Muscle of leg (tissue), 11 donors: ENCODE measurements around the gene PPP1R13B. TPM values are rescaled to one million over a fixed set of nuclear protein-coding genes. Genes with fewer than 3 reads are reported as not detected.
A peak's percentile ranks its signal among the peaks of the same experiment; 100 is the strongest.

Experiments used
- DNase-seq: peaks from one replicate; pipeline ENCODE4 v3.0.0; 2013
- H3K27ac ChIP-seq: one replicate; pipeline ENCODE4 v1.5.1; 2013; ENCODE audit warnings: mild to moderate bottlenecking, low read length, control low read depth
- H3K27me3 ChIP-seq: one replicate; pipeline ENCODE4 v1.6.1; 2013; ENCODE audit warnings: low read length; ENCODE audit not compliant: control insufficient read depth, insufficient read depth
- H3K36me3 ChIP-seq: one replicate; pipeline ENCODE4 v1.6.1; 2013; ENCODE audit warnings: low read length; ENCODE audit not compliant: control insufficient read depth, insufficient read depth
- H3K4me1 ChIP-seq: one replicate; pipeline ENCODE4 v1.6.1; 2013; ENCODE audit warnings: low read length; ENCODE audit not compliant: control insufficient read depth, insufficient read depth
- H3K4me3 ChIP-seq: one replicate; pipeline ENCODE4 v1.5.1; 2013; ENCODE audit warnings: low read length, control low read depth
- H3K9me3 ChIP-seq: replicated peaks from 2 replicates; pipeline ENCODE4 v1.6.1; 2013; ENCODE audit warnings: low read depth, low read length; ENCODE audit not compliant: control insufficient read depth
- WGBS: methylation state at CpG from one replicate; pipeline ENCODE4 v1.1.5; 2013; ENCODE audit warnings: missing lambda C conversion rate; ENCODE audit not compliant: insufficient coverage; 5-methylcytosine and 5-hydroxymethylcytosine counted together
- polyA plus RNA-seq, 8 donors: library from polyadenylated mRNA; unstranded; fragments of 120-200 nt; gene quantifications; one replicate each; pipeline versions ENCODE4 v1.2.1 to v1.2.3, GENCODE V29; 2013; ENCODE audit warnings: inconsistent platforms in 1 of 8, low replicate concordance in 1 of 8; ENCODE audit not compliant: insufficient read length in 8 of 8, insufficient read depth in 1 of 8
- total RNA-seq: library from RNA; stranded (reverse); fragments of 120-200 nt; gene quantifications from one replicate; pipeline ENCODE4 v1.2.4, GENCODE V29; 2013

Gene PPP1R13B
- total and polyA plus RNA-seq, 9 donors, result 6.2 to 13.6 (median 9.1) TPM

DNA sequence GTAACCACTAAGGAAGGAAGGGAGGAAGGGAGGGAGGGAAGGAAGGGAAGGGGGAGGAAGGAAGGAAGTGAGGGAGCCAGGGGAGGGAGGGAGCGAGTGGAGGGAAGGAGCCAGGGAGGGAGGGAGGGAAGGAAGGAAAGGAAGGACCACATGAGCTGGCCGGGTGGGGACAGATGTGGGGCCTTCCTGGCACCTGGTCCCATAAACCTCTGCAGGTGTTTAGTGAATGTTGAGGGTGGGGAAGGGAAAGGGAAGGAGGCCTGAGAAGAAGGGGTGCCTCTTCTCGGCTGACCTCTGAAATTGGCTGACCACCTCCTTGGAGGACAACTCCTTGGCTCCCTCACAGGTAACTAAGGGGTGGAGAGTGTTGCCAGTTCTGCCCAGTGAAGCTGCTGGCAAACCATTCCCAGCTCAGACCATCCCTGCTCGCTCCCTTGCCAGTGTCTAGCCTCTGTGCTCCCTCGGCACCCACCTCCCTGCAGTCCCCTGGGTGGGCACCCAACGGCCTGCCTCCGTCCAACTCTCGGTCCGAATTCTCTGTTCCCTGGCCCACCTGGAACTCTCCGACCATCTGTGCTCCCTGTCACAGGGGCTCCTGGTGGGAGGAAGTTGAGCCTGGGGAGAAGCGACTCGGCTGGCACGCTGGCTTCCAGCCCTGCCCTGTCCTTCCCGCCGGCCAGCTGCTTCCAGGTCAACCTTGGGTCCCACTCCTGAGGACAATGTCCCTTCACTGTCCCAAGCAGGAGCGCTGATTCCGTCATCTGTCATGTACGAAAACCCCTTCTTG is 12.2 kb upstream of the PPP1R13B start:
- peaks cover 25% of the 10 kb centered on the region for H3K4me1 ChIP-seq
- H3K27ac ChIP-seq, result peak overlapping the region; percentile 62
- no peak for DNase-seq
- H3K4me3 ChIP-seq, result no peak overlapping the region
- H3K27me3 ChIP-seq, result no peaks in the 10 kb centered on the region
- H3K36me3 ChIP-seq, result no peaks in the 10 kb centered on the region
- no peaks in the 10 kb centered on the region for H3K9me3 ChIP-seq
- 62% methylated on average over 14 of the region's 18 CpGs for WGBS

DNA sequence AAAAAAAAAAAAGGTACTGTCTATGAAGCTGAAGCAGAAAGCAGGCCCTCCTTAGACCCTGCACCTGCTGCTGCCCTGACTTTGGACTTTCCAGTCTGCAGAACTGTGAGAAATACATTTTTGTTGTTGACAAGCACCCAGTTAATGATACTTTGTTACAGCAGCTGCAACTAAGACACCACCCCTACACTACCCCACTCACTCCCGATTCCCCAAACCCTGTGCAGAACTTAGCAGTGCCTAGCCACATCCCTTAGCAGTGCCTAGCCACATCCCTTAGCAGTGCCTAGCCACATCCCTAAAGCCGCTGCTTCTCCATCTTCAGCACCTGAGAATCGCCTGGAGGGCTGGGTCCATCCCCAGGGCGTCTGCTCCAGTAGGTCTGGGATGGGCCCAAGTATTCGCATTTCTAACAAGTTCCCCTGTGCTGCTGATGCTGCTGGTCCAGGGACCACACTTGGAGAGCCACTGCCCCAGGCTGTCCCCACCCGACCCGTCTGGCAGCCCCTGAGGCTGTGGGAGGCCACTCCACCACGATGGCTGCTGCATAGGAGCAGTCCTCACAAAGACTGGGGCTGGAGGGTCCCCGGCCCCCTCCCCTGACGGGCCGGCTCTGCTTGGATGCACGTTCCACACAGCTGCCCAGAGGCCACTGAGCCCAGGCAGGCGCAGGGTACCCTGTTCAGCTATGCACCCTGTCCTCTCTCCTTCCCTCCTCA is 10.8 kb upstream of the PPP1R13B start:
- Histone ChIP-seq H3K9me3 (no peaks in the 10 kb centered on the region), H3K27ac (no peak overlapping the region), H3K4me1 (peaks cover 25% of the 10 kb centered on the region), H3K4me3 (no peak overlapping the region), H3K36me3 (no peaks in the 10 kb centered on the region), H3K27me3 (no peaks in the 10 kb centered on the region)
- WGBS, result 61% methylated on average over 13 of the region's 13 CpGs
- no peak for DNase-seq

DNA sequence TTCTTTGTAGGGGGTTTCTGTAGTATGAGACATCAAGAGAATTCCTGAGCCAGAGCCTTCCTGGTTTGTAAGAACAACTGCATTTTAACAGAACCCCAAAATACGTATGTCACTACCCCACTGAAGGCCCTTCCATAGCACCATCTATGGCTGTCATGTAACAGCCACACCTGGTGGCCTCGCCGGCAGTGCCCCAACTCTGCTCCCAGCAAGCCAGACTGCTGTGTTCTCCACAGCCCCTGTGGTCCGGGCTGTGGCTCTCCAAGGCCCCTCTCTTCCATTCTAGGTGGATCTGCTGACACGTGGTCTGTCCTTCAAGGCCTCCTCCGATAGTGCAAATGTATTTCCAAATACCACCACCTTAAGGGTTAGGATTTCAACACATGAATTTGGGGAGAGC is 9.9 kb upstream of the PPP1R13B start:
- 81% methylated on average over 2 of the region's 6 CpGs for WGBS
- no peak for DNase-seq
- Histone ChIP-seq H3K4me1 (peaks cover 25% of the 10 kb centered on the region), H3K27ac (no peak overlapping the region), H3K9me3 (no peaks in the 10 kb centered on the region), H3K4me3 (no peak overlapping the region), H3K36me3 (no peaks in the 10 kb centered on the region), H3K27me3 (no peaks in the 10 kb centered on the region)

DNA sequence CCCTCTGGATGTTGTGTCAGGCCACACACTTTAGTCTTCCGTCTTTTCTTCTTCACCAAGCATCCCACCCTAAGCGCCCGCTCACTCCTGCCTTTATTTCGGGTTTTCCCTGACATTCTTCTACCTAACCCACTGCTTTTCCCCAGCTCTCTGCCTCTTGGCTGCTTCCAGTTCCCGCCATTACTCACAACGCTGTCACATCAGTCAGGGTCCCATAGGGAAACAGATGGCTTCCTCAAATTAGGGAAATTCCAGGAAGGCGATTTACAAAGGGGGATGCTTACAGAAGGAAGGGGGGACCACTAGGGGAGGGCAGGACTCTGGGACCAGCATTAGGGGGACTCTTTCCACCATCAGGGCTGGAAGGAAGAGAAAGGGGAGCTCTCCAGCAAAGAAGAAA is 9.2 kb upstream of the PPP1R13B start:
- Histone ChIP-seq H3K27me3 (no peaks in the 10 kb centered on the region), H3K36me3 (no peaks in the 10 kb centered on the region), H3K4me3 (no peak overlapping the region), H3K9me3 (no peaks in the 10 kb centered on the region), H3K27ac (peak overlapping the region; percentile 82), H3K4me1 (peaks cover 25% of the 10 kb centered on the region)
- WGBS, result 43% methylated on average over 5 of the region's 7 CpGs
- peak; percentile 58 for DNase-seq

DNA sequence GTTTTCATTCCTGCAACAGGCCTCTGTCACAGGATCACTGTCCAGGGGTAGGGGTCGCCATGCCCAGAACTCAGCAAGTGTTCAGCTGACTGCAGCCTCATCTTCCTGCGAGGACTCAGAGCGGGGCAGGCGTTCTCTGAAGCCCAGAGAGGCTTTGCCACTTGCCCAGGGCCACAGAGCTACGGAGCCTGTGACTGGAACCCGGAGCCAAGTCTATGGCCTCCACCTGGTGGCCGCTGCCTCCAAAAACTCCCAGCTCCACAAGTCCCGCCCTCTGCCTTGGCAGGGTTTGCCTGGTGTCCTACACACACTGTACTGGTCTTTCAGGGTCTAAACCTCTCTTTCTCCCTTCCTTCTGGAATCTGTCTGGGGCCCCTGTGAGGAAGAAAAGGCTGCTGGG is 8.7 kb upstream of the PPP1R13B start:
- peak overlapping the region; percentile 82 for H3K27ac ChIP-seq

DNA sequence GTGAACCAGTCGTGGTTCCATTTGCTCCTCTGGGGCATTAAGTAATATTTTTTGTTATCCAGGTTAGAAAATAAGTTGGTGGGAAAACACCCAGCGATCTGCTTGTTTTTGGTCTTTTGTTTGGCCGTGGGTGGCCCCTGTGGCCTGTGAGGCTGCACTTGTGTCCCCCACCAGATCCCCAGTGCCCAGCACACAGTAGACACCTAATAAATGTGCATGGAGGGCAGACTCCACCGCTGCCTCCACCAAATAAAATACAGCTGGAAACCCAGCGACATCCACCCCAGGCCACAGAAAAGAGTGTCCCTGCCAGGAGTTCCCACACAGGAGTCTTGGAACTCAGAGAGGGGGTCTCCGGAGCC is 8.3 kb upstream of the PPP1R13B start:
- H3K4me1 ChIP-seq, result peaks cover 25% of the 10 kb centered on the region

More for the DNA sequence above, 8.7 kb upstream of the PPP1R13B start:
- peak; percentile 40 for DNase-seq
- no peak overlapping the region for H3K4me3 ChIP-seq
- H3K9me3 ChIP-seq, result no peaks in the 10 kb centered on the region
- 78% methylated on average over 8 of the region's 8 CpGs for WGBS
- no peaks in the 10 kb centered on the region for H3K36me3 ChIP-seq
- no peaks in the 10 kb centered on the region for H3K27me3 ChIP-seq
- H3K4me1 ChIP-seq, result peaks cover 25% of the 10 kb centered on the region

DNA sequence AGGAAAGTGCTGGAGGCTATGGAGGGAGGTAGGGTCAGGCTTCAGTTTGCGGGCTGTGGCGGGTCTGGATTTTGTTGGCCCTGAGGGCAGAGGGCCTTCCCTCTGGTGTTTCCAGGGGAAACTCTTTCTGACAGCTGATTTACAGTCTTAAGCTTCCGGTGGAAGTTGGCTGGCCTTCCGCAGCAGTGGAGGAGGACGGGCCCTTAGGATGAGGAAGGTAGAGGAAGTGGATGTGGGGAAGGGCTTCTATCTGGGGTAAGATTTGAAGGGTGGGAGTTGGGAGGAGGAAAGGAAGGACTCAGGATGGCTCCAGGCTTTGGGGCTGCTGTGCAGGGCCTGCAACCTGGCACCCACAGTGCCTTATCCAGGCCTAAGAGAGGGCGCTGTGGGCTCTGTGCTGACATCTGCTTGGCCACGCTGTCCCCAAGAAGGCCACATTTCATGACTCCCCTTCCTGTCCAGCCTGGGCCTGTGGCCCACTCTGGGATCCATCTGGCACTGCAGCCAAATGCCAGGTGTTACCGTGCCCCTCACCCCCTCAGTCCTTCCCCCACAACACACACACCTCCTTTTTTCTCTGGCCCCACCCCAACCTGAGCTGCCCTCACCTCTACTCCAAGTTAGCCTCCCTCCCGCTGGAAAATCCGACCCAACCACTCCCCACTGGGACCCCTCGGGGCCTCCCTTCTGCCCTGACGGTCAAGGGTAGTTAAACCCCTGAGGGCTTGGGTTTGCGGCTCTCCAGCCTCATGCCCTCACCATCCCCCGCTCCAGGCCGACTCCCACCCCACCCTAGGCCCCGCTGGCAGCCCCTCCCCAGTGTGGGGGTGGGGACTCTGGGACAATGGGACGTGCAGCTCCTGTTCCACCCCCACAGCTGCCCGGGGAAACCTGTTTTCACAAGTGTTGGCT is 7.7 kb upstream of the PPP1R13B start:
- WGBS, result 31% methylated on average over 10 of the region's 18 CpGs
- Histone ChIP-seq H3K36me3 (no peaks in the 10 kb centered on the region), H3K27ac (peak overlapping the region; percentile 82), H3K4me3 (no peak overlapping the region), H3K27me3 (peaks cover 2% of the 10 kb centered on the region), H3K9me3 (no peaks in the 10 kb centered on the region), H3K4me1 (peaks cover 25% of the 10 kb centered on the region)
- peak; percentile 66 for DNase-seq

More for the DNA sequence above, 8.3 kb upstream of the PPP1R13B start:
- 59% methylated on average over 2 of the region's 6 CpGs for WGBS
- Histone ChIP-seq H3K36me3 (no peaks in the 10 kb centered on the region), H3K27ac (peak overlapping the region; percentile 82), H3K27me3 (peaks cover 2% of the 10 kb centered on the region), H3K4me3 (no peak overlapping the region), H3K9me3 (no peaks in the 10 kb centered on the region)
- no peak for DNase-seq

DNA sequence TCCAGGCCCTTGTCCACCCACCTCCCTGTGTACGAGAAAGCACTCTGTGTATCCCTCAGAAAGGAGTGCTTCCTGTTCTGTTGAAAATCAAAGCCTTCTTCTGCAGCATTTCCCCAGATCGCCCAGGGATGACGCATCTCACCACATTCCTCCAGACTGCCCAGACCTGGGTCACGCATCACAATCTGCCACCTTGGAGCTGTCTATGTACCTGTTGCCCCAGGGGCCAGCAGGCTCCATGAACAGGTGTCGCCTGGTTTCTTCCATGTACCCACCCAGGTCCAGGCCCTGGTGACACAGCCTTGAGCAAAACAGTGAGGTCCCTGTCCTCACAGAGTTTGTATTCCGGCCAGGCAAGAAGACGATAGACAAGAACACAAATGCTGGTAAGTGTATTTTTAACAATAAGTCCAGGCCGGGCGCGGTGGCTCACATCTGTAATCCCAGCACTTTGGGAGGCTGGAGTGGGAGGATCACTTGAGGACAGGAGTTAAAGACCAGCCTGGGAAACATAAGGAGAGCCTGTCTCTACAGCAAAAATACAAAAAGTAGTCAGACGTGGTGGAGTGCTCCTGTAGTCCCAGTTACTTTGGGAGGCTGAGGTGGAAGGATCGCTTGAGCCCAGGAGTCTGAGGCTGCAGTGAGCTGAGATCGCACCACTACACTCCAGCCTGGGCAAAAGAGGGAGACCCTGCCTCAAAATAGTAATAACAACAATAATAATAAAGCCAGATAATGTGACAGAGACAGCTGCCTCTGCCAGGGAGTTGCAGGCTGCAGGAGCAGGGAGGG is 6.8 kb upstream of the PPP1R13B start:
- H3K36me3 ChIP-seq, result no peaks in the 10 kb centered on the region
- DNase-seq, result no peak
- no peak overlapping the region for H3K27ac ChIP-seq
- no peak overlapping the region for H3K4me3 ChIP-seq
- 91% methylated on average over 9 of the region's 13 CpGs for WGBS
- H3K4me1 ChIP-seq, result peaks cover 25% of the 10 kb centered on the region
- peaks cover 2% of the 10 kb centered on the region for H3K27me3 ChIP-seq
- no peaks in the 10 kb centered on the region for H3K9me3 ChIP-seq

DNA sequence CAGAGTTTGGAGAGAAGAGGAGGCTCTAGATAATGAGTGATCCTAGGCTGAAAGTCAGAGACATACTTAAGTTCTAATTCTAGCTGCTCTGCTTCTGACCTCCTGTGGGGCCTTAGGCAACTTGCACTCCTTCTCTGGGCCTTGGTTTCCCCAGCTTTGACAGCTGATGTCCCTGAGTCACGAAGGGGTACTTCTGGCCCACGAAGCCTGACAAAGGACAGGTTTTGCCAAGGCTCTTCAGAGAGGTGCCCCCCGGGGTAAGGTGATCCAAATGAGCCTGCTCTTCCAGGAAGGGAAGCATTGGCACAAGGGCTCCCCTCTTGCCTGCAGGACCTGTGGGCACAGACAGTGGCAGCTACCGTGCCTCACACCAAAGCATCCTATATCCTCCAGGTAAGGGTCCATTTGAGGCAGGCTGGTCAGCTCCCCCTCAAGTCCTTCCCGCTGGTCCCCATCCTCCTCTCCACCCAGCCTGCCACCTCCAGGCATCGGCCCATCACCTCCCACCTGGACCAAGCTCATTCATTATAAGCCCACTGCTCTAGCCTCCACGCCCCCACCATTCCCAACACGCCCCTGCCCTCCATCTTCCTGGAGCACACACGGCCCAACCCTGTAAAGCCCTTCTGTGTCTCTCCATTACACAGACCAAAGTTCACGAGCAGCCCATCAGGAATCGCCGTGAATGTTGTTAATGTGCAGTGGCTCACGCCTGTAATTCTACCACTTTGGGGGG is 1.9 kb upstream of the PPP1R13B start:
- 82% methylated on average over 9 of the region's 13 CpGs for WGBS
- DNase-seq, result no peak
- no peaks in the 10 kb centered on the region for H3K36me3 ChIP-seq
- peaks cover 12% of the 10 kb centered on the region for H3K4me1 ChIP-seq
- no peak overlapping the region for H3K4me3 ChIP-seq
- peaks cover 15% of the 10 kb centered on the region for H3K27me3 ChIP-seq
- H3K9me3 ChIP-seq, result no peaks in the 10 kb centered on the region
- no peak overlapping the region for H3K27ac ChIP-seq
